A549 (cell line): ENCODE measurements around the gene LAMB1. TPM values are rescaled to one million over a fixed set of nuclear protein-coding genes. Genes with fewer than 3 reads are reported as not detected.
A peak's percentile ranks its signal among the peaks of the same experiment; 100 is the strongest.
"Not testable (repeated sequence)": the region's sequence is repeated elsewhere in the genome, so short reads cannot be mapped to it uniquely, and the experiment has no call there.

Source experiments
- ATAC-seq, 2 experiments: fragments of 200-7000 bp in 1 of 2; fragments of >200 bp in 1 of 2; cut with Nextera tagmentation in 1 of 2; cut with Tn5 transposase in 1 of 2; 3 replicates each; pipeline versions ENCODE4 v1.8.0 to v1.9.1; 2018 to 2020; ENCODE audit warnings: mild to moderate bottlenecking in 1 of 2, moderate library complexity in 1 of 2
- CTCF ChIA-PET: fragments of 300-600 bp; sonication (Branson Sonifier 250); formaldehyde crosslinking; extraction: SDS; loops from one replicate; lab custom pipeline; 2021; ENCODE audit warnings: antibody characterized with exemption, inconsistent platforms; lab: Yijun Ruan, JAX
- POLR2A ChIA-PET: fragments of 350-600 bp; formaldehyde crosslinking; extraction: SDS; loops from one replicate; lab custom pipeline; 2021; ENCODE audit warnings: antibody characterized with exemption, inconsistent platforms; lab: Yijun Ruan, JAX
- DNase-seq, 2 experiments: peaks; one replicate each; pipeline versions ENCODE4 v3.0.0 to v3.0.0-alpha.2; 2011 to 2016; ENCODE audit warnings: low read depth in 1 of 2, low spot score in 1 of 2
- FAIRE-seq: peaks from 2 replicates; lab custom pipeline; 2011; peaks lifted over from hg19 to GRCh38; lab: Jason Lieb, UNC
- H3K27ac ChIP-seq, 2 experiments: fragments of >200 bp; sonication (Bioruptor Twin); formaldehyde crosslinking; 3 replicates each; pipeline ENCODE4 v1.5.1; 2016 to 2017
- H3K4me1 ChIP-seq: fragments of >200 bp; sonication (Bioruptor Twin); formaldehyde crosslinking; 3 replicates; pipeline ENCODE4 v1.6.1; 2016
- H3K4me2 ChIP-seq: fragments of >200 bp; sonication (Bioruptor Twin); formaldehyde crosslinking; 3 replicates; pipeline ENCODE4 v1.6.1; 2016
- H3K4me3 ChIP-seq: fragments of >200 bp; sonication (Bioruptor Twin); formaldehyde crosslinking; 3 replicates; pipeline ENCODE4 v1.5.1; 2016
- H3K9me3 ChIP-seq: fragments of >200 bp; sonication (Bioruptor Twin); formaldehyde crosslinking; 3 replicates; pipeline ENCODE4 v1.6.1; 2016
- ATOH8 ChIP-seq: fragments of 250-450 bp; sonication (Bioruptor Pico); IDR thresholded peaks from 2 replicates; pipeline ENCODE4 v1.5.0; 2020; ENCODE audit warnings: low read depth, mild to moderate bottlenecking, moderate library complexity
- BCL3 ChIP-seq: fragments of >200 bp; sonication (Bioruptor Twin); formaldehyde crosslinking; IDR thresholded peaks from 3 replicates; pipeline ENCODE4 v1.6.1; 2016
- BHLHE40 ChIP-seq: IDR thresholded peaks from 2 replicates; pipeline ENCODE4 v1.6.1; 2012; ENCODE audit warnings: low read depth, low read length, inconsistent platforms
- CBX8 ChIP-seq: fragments of 200-600 bp; sonication (generic); IDR thresholded peaks from 2 replicates; pipeline ENCODE4 v1.6.1; 2016
- CEBPB ChIP-seq, 2 experiments: fragments of >200 bp in 1 of 2; sonication (Bioruptor Twin) in 1 of 2; formaldehyde crosslinking in 1 of 2; IDR thresholded peaks; 2 replicates each; pipeline ENCODE4 v1.6.1; 2012 to 2016
- CHD2 ChIP-seq: fragments of 150-350 bp; IDR thresholded peaks from 2 replicates; pipeline ENCODE4 v1.6.1; 2014; ENCODE audit warnings: low read length; ENCODE audit not compliant: partially characterized antibody
- FOSB ChIP-seq: fragments of 250-450 bp; sonication (Bioruptor Pico); IDR thresholded peaks from 2 replicates; pipeline ENCODE4 v1.5.0; 2020; ENCODE audit warnings: mild to moderate bottlenecking, moderate library complexity
- GATA3 ChIP-seq: IDR thresholded peaks from 2 replicates; pipeline ENCODE4 v1.6.1; 2012; ENCODE audit warnings: borderline replicate concordance
- JUN ChIP-seq, 2 experiments: fragments of >200 bp; sonication (Bioruptor Twin); formaldehyde crosslinking; IDR thresholded peaks; 2 replicates in 1 of 2; 3 replicates in 1 of 2; pipeline ENCODE4 v1.6.1; 2016 to 2017
- KDM1A ChIP-seq: fragments of 200-600 bp; sonication (generic); IDR thresholded peaks from 2 replicates; pipeline ENCODE4 v1.6.1; 2016; ENCODE audit warnings: low read depth, mild to moderate bottlenecking
- MAX ChIP-seq: IDR thresholded peaks from 2 replicates; pipeline ENCODE4 v1.6.1; 2012
- MYC ChIP-seq: IDR thresholded peaks from 2 replicates; pipeline ENCODE4 v1.6.1; 2012; ENCODE audit warnings: mild to moderate bottlenecking, inconsistent platforms, low read length, improper control_type of control experiment, borderline replicate concordance
- PBX3 ChIP-seq: IDR thresholded peaks from 2 replicates; pipeline ENCODE4 v1.6.1; 2012
- REST ChIP-seq: fragments of 200-600 bp; sonication (generic); IDR thresholded peaks from 2 replicates; pipeline ENCODE4 v1.6.1; 2016; ENCODE audit warnings: antibody characterized with exemption, mild to moderate bottlenecking, moderate library complexity
- RFX5 ChIP-seq: fragments of 450-650 bp; IDR thresholded peaks from 2 replicates; pipeline ENCODE4 v1.7.1; 2014; ENCODE audit warnings: antibody characterized with exemption, mild to moderate bottlenecking, moderate library complexity
- TP53 ChIP-seq: fragments of 250-450 bp; sonication (Bioruptor Pico); IDR thresholded peaks from 2 replicates; pipeline ENCODE4 v1.5.0; 2021; ENCODE audit warnings: mild to moderate bottlenecking, moderate library complexity
- USF2 ChIP-seq: fragments of 450-650 bp; IDR thresholded peaks from 2 replicates; pipeline ENCODE4 v1.6.1; 2014; ENCODE audit warnings: antibody characterized with exemption
- ZFP36 ChIP-seq: fragments of 450-650 bp; IDR thresholded peaks from 2 replicates; pipeline ENCODE4 v1.6.1; 2014; ENCODE audit warnings: borderline replicate concordance; ENCODE audit not compliant: partially characterized antibody
- ZSCAN20 ChIP-seq: fragments of 250-450 bp; sonication (Bioruptor Pico); IDR thresholded peaks from 2 replicates; pipeline ENCODE4 v1.8.0; 2022; ENCODE audit warnings: mild to moderate bottlenecking, moderate library complexity
- WGBS: methylation state at CpG from one replicate; pipeline ENCODE4 v1.1.6; 2017; ENCODE audit errors: missing lambda C conversion rate; 5-methylcytosine and 5-hydroxymethylcytosine counted together
- polyA plus RNA-seq, 4 experiments: library from polyadenylated mRNA; depleted of rRNA in 3 of 4; stranded (reverse); fragments of >200 nt; fragmentation: RNase III in 1 of 4; extraction: RNeasy Plus Mini Kit Qiagen cat#74134 plus additional on column Dnase treatment in 1 of 4; gene quantifications; 2 replicates in 3 of 4; 3 replicates in 1 of 4; pipeline ENCODE4 v1.2.3, GENCODE V29; 2011 to 2017

LAMB1 gene
- polyA plus RNA-seq, 2 of the 4 experiments (the other 2 are of a cell fraction), result 142 to 162 TPM

GRCh38 chr7:108033776-108034497, 31.0 kb upstream of the LAMB1 start:
- no peak overlapping the region for H3K27ac ChIP-seq
- no peak for FAIRE-seq
- no peak overlapping the region for H3K4me2 ChIP-seq
- peaks cover 20% of the 10 kb centered on the region for H3K4me1 ChIP-seq
- TF ChIP-seq CEBPB (IDR thresholded peaks at IDR 0.05) (no peak), BHLHE40 (no peak), BCL3 (no peak)
- H3K9me3 ChIP-seq, result no peaks in the 10 kb centered on the region
- CTCF ChIA-PET, result interaction anchor here (0.7 to 1.5 kb wide), 4 partner anchors 16 to 35 kb away, joined by 3 to 5 read pairs (median 4); partner anchors contain the start of gene LAMB1
- H3K4me3 ChIP-seq, result no peak overlapping the region
- ATAC-seq, result no peak
- DNase-seq, result no peak
- 92% methylated on average over 5 of the region's 5 CpGs for WGBS
- POLR2A ChIA-PET, result no interaction called here

GRCh38 chr7:108033309-108033708, 30.3 kb upstream of the LAMB1 start:
- ATAC-seq, result peak in 1 of 2 experiments; percentile 78; a peak in 3 of 6 replicates

GRCh38 chr7:108030516-108030915, 27.6 kb upstream of the LAMB1 start:
- ChIA-PET CTCF (interaction anchor here (0.6 to 1.2 kb wide), 2 partner anchors 17 to 468 kb away, joined by 3 read pairs; no protein-coding TSS in a partner anchor), POLR2A (no interaction called here)
- TF ChIP-seq REST, result no peak
- TF ChIP-seq GATA3, result no peak
- TF ChIP-seq KDM1A, result no peak
- no peak for TF ChIP-seq JUN (IDR thresholded peaks at IDR 0.05)
- TF ChIP-seq ZFP36, result no peak
- no peak for TF ChIP-seq MYC
- no peak for TF ChIP-seq MAX
- no peak for TF ChIP-seq BHLHE40
- TF ChIP-seq ZSCAN20 (CRISPR knock-in tag), result no peak
- no peak for TF ChIP-seq USF2
- TF ChIP-seq CEBPB (IDR thresholded peaks at IDR 0.05), result no peak
- no peak for TF ChIP-seq CHD2
- TF ChIP-seq TP53 (CRISPR knock-in tag), result no peak
- TF ChIP-seq CBX8, result no peak
- no peak for TF ChIP-seq PBX3
- no peak for TF ChIP-seq ATOH8 (CRISPR knock-in tag)
- no peak for TF ChIP-seq RFX5
- TF ChIP-seq FOSB (CRISPR knock-in tag), result no peak
- 93% methylated on average over 3 of the region's 3 CpGs for WGBS
- ATAC-seq, result no peak
- no peaks in the 10 kb centered on the region for H3K9me3 ChIP-seq
- no peak overlapping the region; the same call in 2 of the 3 replicates for H3K4me2 ChIP-seq
- no peak for FAIRE-seq
- no peak for DNase-seq
- peak overlapping the region in 1 of 2 experiments; percentile 16; a peak in 2 of 6 replicates for H3K27ac ChIP-seq
- H3K4me3 ChIP-seq, result no peak overlapping the region
- peaks cover 36% of the 10 kb centered on the region for H3K4me1 ChIP-seq

More at GRCh38 chr7:108033309-108033708, 30.3 kb upstream of the LAMB1 start:
- peaks cover 25% of the 10 kb centered on the region for H3K4me1 ChIP-seq
- CTCF ChIA-PET, result interaction anchor here (0.7 to 1.5 kb wide), 4 partner anchors 12 to 35 kb away, joined by 3 to 5 read pairs (median 4); partner anchors contain the start of gene LAMB1
- H3K4me3 ChIP-seq, POLR2A ChIA-PET, H3K27ac ChIP-seq, FAIRE-seq, H3K4me2 ChIP-seq, H3K9me3 ChIP-seq: not testable (repeated sequence)
- 69% methylated on average over 8 of the region's 8 CpGs for WGBS
- DNase-seq, result peak in 1 of 2 experiments; percentile 32
